Liver (tissue), 9 donors: ENCODE measurements around the gene FER. TPM values are rescaled to one million over a fixed set of nuclear protein-coding genes. Genes with fewer than 3 reads are reported as not detected.

Experiments
- DNase-seq: peaks from one replicate; pipeline ENCODE4 v3.0.0-alpha.2; 2017; ENCODE audit warnings: low spot score
- H3K27ac ChIP-seq, 2 donors: one replicate each; pipeline ENCODE4 v1.7.0; 2013; ENCODE audit warnings: inconsistent platforms in 2 of 2, low read length in 2 of 2, control low read depth in 1 of 2, low read depth in 1 of 2, mild to moderate bottlenecking in 1 of 2
- H3K27me3 ChIP-seq, 4 donors: one replicate each; pipeline versions ENCODE4 v1.6.1 to v1.7.0; 2013; ENCODE audit warnings: low read length in 3 of 4, inconsistent platforms in 1 of 4, mild to moderate bottlenecking in 1 of 4, moderate library complexity in 1 of 4; ENCODE audit not compliant: control insufficient read depth in 4 of 4, insufficient read depth in 4 of 4
- H3K36me3 ChIP-seq, 4 donors: one replicate each; pipeline versions ENCODE4 v1.6.1 to v1.7.0; 2013; ENCODE audit warnings: low read length in 3 of 4, mild to moderate bottlenecking in 3 of 4, low read depth in 1 of 4, moderate library complexity in 1 of 4; ENCODE audit not compliant: control insufficient read depth in 4 of 4, insufficient read depth in 3 of 4
- H3K4me1 ChIP-seq, 4 donors: one replicate each; pipeline versions ENCODE4 v1.6.1 to v1.7.0; 2013; ENCODE audit warnings: low read length in 3 of 4, mild to moderate bottlenecking in 3 of 4, moderate library complexity in 1 of 4; ENCODE audit not compliant: control insufficient read depth in 4 of 4, insufficient read depth in 4 of 4
- H3K4me3 ChIP-seq, 3 donors: one replicate each; pipeline versions ENCODE4 v1.6.1 to v1.7.0; 2013; ENCODE audit warnings: low read length in 3 of 3, control low read depth in 1 of 3, low read depth in 1 of 3, mild to moderate bottlenecking in 1 of 3
- H3K9ac ChIP-seq, 2 donors: one replicate each; pipeline ENCODE4 v1.7.0; 2013; ENCODE audit warnings: low read length in 2 of 2, mild to moderate bottlenecking in 2 of 2, moderate library complexity in 2 of 2, control low read depth in 1 of 2, low read depth in 1 of 2
- H3K9me3 ChIP-seq, 4 donors: one replicate each; pipeline versions ENCODE4 v1.6.1 to v1.7.0; 2013; ENCODE audit warnings: low read length in 3 of 4; ENCODE audit not compliant: control insufficient read depth in 4 of 4
- EGR1 ChIP-seq, 2 donors: IDR thresholded peaks; 2 replicates each; pipeline ENCODE4 v1.6.1; 2016 to 2018; ENCODE audit warnings: antibody characterized with exemption in 2 of 2, low read depth in 2 of 2
- FOXA1 ChIP-seq: IDR thresholded peaks from 2 replicates; pipeline ENCODE4 v1.6.1; 2016; ENCODE audit warnings: antibody characterized with exemption
- FOXA2 ChIP-seq: IDR thresholded peaks from 2 replicates; pipeline ENCODE4 v1.6.1; 2016; ENCODE audit warnings: antibody characterized with exemption
- GABPA ChIP-seq, 2 donors: IDR thresholded peaks in 1 of 2; conservative IDR thresholded peaks in 1 of 2; 2 replicates each; pipeline ENCODE4 v1.6.1; 2016; ENCODE audit warnings: antibody characterized with exemption in 2 of 2, mild to moderate bottlenecking in 1 of 2, moderate library complexity in 1 of 2
- HNF4A ChIP-seq, 2 donors: conservative IDR thresholded peaks; 2 replicates each; pipeline ENCODE4 v1.6.1; 2016; ENCODE audit warnings: antibody characterized with exemption in 2 of 2, mild to moderate bottlenecking in 2 of 2
- HNF4G ChIP-seq: IDR thresholded peaks from 2 replicates; pipeline ENCODE4 v1.6.1; 2016; ENCODE audit warnings: antibody characterized with exemption
- JUND ChIP-seq, 2 donors: IDR thresholded peaks; 2 replicates each; pipeline ENCODE4 v1.6.1; 2016; ENCODE audit warnings: antibody characterized with exemption in 2 of 2
- NR2F2 ChIP-seq: IDR thresholded peaks from 2 replicates; pipeline ENCODE4 v1.6.1; 2016; ENCODE audit warnings: antibody characterized with exemption
- RAD21 ChIP-seq, 2 donors: IDR thresholded peaks; 2 replicates each; pipeline ENCODE4 v1.6.1; 2016; ENCODE audit warnings: antibody characterized with exemption in 2 of 2, mild to moderate bottlenecking in 2 of 2
- REST ChIP-seq: IDR thresholded peaks from 2 replicates; pipeline ENCODE4 v1.6.1; 2016; ENCODE audit warnings: antibody characterized with exemption, mild to moderate bottlenecking
- RXRA ChIP-seq, 2 donors: IDR thresholded peaks; 2 replicates each; pipeline ENCODE4 v1.6.1; 2017 to 2018; ENCODE audit warnings: antibody characterized with exemption in 2 of 2, mild to moderate bottlenecking in 1 of 2
- SP1 ChIP-seq: IDR thresholded peaks from 2 replicates; pipeline ENCODE4 v1.6.1; 2018; ENCODE audit warnings: antibody characterized with exemption, mild to moderate bottlenecking
- TAF1 ChIP-seq: conservative IDR thresholded peaks from 2 replicates; pipeline ENCODE4 v1.6.1; 2016; ENCODE audit warnings: antibody characterized with exemption, mild to moderate bottlenecking
- YY1 ChIP-seq: IDR thresholded peaks from 2 replicates; pipeline ENCODE4 v1.6.1; 2016; ENCODE audit warnings: antibody characterized with exemption, mild to moderate bottlenecking
- WGBS: extraction: QIAGEN DNeasy Blood & Tissue Kit; methylation state at CpG from one replicate; pipeline ENCODE4 v1.1.7; 2013; 5-methylcytosine and 5-hydroxymethylcytosine counted together
- polyA plus RNA-seq, 2 donors: library from polyadenylated mRNA; stranded (reverse) in 1 of 2; unstranded in 1 of 2; fragments of 200-250 nt in 1 of 2; fragments of >200 nt in 1 of 2; fragmentation: Nextera tagmentation in 1 of 2; extraction: Ambion mirVana in 1 of 2; gene quantifications; one replicate each; pipeline versions ENCODE4 v1.2.1 to v1.2.3, GENCODE V29; 2013 to 2015
- total RNA-seq, 2 donors: library from RNA; depleted of rRNA; stranded (reverse); fragments of >200 nt; gene quantifications; one replicate each; pipeline ENCODE4 v1.2.3, GENCODE V29; 2014
- TF ChIP-seq, protein P1 (sequence below): fragments of 150-350 bp; IDR thresholded peaks from 2 replicates; pipeline ENCODE4 v1.5.1; 2017; ENCODE audit warnings: improper control_type of control experiment, low read depth, low read length; ENCODE audit not compliant: missing input control
- TF ChIP-seq, protein P2 (sequence below): IDR thresholded peaks from 2 replicates; pipeline ENCODE4 v1.6.1; 2016; ENCODE audit warnings: antibody characterized with exemption
- TF ChIP-seq, protein P3 (sequence below): IDR thresholded peaks from 2 replicates; pipeline ENCODE4 v1.6.1; 2016; ENCODE audit warnings: antibody characterized with exemption
- TF ChIP-seq, protein P4 (sequence below): IDR thresholded peaks from 2 replicates; pipeline ENCODE4 v1.6.1; 2016; ENCODE audit warnings: antibody characterized with exemption
- donor health status: healthy.
- donor health status: healthy.
- donor health status: healthy.
- donor health status: healthy.
- donor health status: healthy.

Gene FER
- total and polyA plus RNA-seq, 4 donors, result 0.83 to 9.8 (median 5.9) TPM

GRCh38 chr5:108743319-108743718, 4.4 kb upstream of the FER start:
- no peaks in the 10 kb centered on the region for H3K27me3 ChIP-seq
- TF ChIP-seq, protein P1, sequence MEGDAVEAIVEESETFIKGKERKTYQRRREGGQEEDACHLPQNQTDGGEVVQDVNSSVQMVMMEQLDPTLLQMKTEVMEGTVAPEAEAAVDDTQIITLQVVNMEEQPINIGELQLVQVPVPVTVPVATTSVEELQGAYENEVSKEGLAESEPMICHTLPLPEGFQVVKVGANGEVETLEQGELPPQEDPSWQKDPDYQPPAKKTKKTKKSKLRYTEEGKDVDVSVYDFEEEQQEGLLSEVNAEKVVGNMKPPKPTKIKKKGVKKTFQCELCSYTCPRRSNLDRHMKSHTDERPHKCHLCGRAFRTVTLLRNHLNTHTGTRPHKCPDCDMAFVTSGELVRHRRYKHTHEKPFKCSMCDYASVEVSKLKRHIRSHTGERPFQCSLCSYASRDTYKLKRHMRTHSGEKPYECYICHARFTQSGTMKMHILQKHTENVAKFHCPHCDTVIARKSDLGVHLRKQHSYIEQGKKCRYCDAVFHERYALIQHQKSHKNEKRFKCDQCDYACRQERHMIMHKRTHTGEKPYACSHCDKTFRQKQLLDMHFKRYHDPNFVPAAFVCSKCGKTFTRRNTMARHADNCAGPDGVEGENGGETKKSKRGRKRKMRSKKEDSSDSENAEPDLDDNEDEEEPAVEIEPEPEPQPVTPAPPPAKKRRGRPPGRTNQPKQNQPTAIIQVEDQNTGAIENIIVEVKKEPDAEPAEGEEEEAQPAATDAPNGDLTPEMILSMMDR, result no peak
- TF ChIP-seq REST (no peak), HNF4G (no peak), EGR1 (IDR thresholded peaks at IDR 0.05; ENCODE audit: low read depth in 2 of 2) (no peak), FOXA1 (no peak), JUND (IDR thresholded peaks at IDR 0.05) (no peak), GABPA (IDR thresholded peaks at IDR 0.05 in 1 of 2, conservative IDR thresholded peaks at IDR 0.05 in 1 of 2) (no peak), HNF4A (conservative IDR thresholded peaks at IDR 0.05) (no peak), SP1 (no peak), RXRA (IDR thresholded peaks at IDR 0.05) (no peak), TAF1 (no peak), FOXA2 (no peak), YY1 (no peak), NR2F2 (no peak), RAD21 (IDR thresholded peaks at IDR 0.05) (no peak)
- TF ChIP-seq, protein P2, sequence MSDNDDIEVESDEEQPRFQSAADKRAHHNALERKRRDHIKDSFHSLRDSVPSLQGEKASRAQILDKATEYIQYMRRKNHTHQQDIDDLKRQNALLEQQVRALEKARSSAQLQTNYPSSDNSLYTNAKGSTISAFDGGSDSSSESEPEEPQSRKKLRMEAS, result no peak
- TF ChIP-seq, protein P3, sequence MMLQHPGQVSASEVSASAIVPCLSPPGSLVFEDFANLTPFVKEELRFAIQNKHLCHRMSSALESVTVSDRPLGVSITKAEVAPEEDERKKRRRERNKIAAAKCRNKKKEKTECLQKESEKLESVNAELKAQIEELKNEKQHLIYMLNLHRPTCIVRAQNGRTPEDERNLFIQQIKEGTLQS, result no peak
- TF ChIP-seq, protein P4, sequence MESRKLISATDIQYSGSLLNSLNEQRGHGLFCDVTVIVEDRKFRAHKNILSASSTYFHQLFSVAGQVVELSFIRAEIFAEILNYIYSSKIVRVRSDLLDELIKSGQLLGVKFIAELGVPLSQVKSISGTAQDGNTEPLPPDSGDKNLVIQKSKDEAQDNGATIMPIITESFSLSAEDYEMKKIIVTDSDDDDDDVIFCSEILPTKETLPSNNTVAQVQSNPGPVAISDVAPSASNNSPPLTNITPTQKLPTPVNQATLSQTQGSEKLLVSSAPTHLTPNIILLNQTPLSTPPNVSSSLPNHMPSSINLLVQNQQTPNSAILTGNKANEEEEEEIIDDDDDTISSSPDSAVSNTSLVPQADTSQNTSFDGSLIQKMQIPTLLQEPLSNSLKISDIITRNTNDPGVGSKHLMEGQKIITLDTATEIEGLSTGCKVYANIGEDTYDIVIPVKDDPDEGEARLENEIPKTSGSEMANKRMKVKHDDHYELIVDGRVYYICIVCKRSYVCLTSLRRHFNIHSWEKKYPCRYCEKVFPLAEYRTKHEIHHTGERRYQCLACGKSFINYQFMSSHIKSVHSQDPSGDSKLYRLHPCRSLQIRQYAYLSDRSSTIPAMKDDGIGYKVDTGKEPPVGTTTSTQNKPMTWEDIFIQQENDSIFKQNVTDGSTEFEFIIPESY, result no peak
- H3K9me3 ChIP-seq, result no peaks in the 10 kb centered on the region
- no peaks in the 10 kb centered on the region for H3K4me1 ChIP-seq
- H3K36me3 ChIP-seq, result no peaks in the 10 kb centered on the region
- DNase-seq, result no peak
- 86% methylated on average over 1 of the region's 1 CpG for WGBS
- H3K27ac ChIP-seq, result no peak overlapping the region
- H3K4me3 ChIP-seq, result no peak overlapping the region
- H3K9ac ChIP-seq, result no peak overlapping the region
